IPS DF 4.7 (cell line): ENCODE measurements around the gene DAPK2.

Experiments used
- DNase-seq: peaks from one replicate; pipeline ENCODE4 v3.0.0-alpha.2; 2013; ENCODE audit warnings: low spot score; ENCODE audit errors: extremely low read depth

The DAPK2 gene

DNA sequence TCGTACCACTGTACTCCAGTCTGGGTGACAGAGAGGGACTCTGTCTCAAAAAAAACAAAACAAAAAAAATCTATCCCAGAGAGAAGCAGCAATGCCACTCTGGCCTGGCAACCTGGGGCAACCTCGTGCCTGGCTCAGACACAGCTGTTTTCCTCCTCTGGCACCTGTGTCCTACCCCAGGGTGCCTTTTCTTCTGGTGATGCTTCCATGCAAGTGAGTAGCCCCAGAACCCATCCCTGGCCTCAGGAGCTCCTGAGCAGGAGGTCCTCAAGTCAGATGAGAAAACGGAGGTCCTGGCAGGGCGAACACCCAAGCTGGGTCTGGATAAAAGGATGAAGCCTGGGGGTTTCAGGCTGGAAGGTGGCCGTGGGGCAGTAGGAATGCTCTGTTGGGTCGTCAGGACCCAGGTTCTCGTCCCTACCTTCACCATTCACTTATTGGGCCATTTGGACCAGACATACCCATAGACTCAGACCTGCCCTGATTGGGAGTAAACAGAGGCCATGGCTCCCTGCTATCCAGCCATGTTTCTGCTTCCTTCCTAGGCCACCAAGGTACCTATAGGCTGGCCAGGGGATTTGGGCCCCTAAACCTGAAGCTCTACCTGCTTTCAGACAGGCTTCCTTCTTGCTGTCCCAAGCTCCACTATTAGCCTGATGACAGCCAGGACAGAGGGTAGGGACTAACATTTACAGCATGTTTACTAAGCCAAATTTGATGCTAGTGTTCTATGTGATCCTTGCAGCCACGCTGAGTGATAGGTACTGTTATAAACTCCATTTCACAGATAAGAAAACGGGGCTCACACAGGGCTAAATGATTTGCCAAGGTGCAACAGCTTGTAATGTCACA lies 102.2 kb downstream of the DAPK2 start:
- DNase-seq = no peak

DNA sequence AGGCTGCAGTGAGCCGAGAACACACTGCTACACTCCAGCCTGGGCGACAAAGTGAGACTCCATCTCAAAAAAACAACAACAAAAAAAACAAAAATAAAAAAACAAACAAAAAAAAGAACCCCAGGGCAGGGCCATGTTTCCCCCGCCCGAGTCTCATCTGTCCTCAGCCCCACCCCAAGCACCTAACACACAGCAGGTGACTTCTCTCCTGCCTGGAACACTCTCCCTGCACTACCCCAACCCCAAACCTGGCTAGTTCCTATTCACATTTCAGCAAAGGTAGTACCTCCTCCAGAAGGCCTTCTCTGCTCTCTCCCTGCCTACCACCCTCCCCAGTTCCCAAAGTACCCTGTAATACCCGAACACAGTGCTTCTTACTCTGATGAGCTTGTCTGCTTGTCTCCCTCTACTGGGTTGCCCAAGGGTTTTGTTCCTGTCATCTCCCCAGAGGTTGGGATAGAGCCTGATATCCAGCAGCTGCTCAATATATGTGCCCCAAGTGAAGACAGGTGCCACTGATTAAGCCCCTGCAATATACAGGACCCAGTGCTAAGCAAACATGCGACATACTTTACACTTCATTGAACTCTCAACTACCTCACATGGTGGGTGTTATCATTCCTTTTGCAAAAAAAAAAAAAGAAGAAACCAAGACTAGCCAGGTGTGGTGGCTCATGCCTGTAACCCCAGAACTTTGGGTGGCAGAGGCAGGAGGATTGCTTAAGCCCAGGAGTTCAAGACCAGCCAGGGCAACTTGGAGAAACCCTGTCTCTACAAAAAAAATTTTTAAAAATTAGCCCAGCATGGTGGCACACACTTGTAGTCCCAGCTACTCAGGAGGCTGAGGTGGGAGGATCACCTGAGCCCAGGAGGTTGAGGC lies 103.6 kb downstream of the DAPK2 start:
- DNase-seq = no peak

GRCh38 chr15:63941698-63942465 lies 104.4 kb downstream of the DAPK2 start:
- DNase-seq = no peak

DNA sequence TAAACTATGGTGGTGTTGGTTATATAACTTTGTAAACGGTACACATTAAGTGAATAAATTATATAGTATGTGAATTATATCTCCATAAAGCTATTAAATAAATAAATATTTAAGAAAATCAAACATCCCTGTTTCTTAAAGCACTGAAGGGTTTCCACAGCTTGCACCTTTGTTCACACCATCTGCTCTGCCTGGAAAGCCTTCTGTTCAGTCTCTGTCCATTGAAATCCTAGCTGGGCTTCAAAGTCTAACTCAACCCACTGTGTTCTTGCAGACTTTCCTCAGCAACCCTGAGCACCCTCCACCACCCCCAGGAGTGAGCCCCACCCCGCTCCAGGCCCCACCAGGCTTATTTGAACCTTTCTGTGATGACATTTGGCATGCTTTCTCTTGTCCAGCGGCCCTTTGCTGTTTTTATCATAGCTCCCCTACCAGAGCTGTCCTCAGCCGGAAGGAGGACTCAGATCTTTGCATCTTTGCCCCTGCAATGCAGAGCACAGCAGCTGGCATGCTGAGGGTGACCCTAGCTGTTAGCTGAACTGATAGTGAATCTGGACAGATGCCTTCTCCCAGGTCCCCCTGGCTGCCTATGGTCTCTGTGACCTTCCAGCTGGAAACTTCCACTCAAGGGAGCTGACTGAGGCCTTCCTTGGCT lies 105.2 kb downstream of the DAPK2 start:
- no peak for DNase-seq

- no peak for DNase-seq
Measured at GRCh38 chr15:63939531-63940130, 106.7 kb downstream of the DAPK2 start.

DNA sequence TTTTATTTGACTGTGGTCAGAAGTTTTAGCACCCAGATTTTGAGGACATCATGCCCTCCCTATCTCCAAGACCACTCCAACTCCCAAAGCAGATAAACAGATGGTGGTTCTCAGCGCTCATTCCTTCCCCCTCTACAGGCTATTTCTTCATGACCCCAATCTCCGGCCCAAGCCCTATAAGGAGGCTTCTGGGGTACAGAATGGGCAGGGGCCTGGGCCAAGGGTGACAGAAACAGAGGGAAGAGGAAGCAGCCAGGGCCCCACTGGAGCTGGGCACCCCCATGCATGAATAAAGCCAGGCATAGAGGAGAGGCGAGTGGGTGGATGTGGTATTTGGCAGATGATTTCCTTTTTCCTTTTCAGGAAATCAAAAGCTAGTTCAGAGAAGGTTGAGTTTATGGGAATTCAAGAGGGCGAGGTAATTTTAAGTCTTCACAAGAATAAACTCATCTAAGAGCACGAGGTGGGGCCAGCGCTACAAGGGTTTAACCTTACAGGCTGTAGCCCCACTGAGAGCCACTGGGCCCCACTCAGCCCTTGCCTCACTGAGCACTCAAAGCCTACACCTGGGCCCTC lies 107.7 kb downstream of the DAPK2 start:
- no peak for DNase-seq

GRCh38 chr15:63933522-63933921 lies 112.8 kb downstream of the DAPK2 start:
- DNase-seq = no peak

- DNase-seq = no peak
Measured at GRCh38 chr15:63931556-63931955, 114.7 kb downstream of the DAPK2 start.

GRCh38 chr15:63930034-63930433 lies 116.3 kb downstream of the DAPK2 start:
- DNase-seq = no peak

GRCh38 chr15:63928185-63928842 lies 118.0 kb downstream of the DAPK2 start:
- no peak for DNase-seq

GRCh38 chr15:63923993-63924950 lies 122.0 kb downstream of the DAPK2 start:
- no peak for DNase-seq

GRCh38 chr15:63922916-63923315 lies 123.4 kb downstream of the DAPK2 start:
- no peak for DNase-seq

- no peak for DNase-seq
Measured at GRCh38 chr15:63922261-63922904, 123.9 kb downstream of the DAPK2 start.

- DNase-seq = no peak
Measured at GRCh38 chr15:63920504-63921175, 125.6 kb downstream of the DAPK2 start.

DNA sequence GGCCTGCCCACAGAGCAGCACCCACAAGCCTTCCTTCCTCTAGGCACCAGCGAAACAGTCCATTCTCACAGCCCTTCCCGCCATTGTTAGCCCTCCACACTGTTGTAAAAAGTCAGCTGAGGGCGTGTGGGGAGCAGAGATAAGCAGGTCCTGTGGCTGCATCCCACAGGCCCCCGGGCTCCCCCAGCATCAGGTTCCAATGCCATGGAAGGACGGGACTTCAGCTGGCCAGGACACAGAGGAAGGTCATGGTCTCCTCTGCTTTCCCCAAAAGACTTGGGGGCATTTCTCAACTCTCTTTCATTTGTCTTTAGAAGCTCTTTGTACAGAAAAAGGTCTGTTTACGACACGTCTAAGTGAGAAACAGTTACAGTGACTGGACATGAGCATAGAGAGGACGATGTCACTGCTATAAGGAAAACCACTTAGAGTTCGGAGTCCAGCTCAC lies 127.4 kb downstream of the DAPK2 start:
- DNase-seq = no peak

DNA sequence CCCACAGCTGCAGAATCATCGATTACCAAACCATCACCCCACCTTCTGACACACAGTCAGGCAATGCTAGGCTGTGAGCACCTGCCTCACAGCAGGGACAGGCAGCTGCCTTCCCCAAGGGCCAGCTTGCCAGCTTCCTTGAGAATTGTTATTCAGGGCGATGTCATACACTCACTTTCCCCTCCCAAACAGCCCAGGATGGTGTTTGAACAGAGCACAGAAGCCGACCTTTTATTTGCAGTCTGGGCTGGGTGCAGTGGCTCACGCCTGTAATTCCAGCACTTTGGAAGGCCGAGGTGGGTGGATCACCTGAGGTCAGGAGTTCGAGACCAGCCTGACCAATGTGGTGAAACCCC lies 128.0 kb downstream of the DAPK2 start:
- no peak for DNase-seq

DNA sequence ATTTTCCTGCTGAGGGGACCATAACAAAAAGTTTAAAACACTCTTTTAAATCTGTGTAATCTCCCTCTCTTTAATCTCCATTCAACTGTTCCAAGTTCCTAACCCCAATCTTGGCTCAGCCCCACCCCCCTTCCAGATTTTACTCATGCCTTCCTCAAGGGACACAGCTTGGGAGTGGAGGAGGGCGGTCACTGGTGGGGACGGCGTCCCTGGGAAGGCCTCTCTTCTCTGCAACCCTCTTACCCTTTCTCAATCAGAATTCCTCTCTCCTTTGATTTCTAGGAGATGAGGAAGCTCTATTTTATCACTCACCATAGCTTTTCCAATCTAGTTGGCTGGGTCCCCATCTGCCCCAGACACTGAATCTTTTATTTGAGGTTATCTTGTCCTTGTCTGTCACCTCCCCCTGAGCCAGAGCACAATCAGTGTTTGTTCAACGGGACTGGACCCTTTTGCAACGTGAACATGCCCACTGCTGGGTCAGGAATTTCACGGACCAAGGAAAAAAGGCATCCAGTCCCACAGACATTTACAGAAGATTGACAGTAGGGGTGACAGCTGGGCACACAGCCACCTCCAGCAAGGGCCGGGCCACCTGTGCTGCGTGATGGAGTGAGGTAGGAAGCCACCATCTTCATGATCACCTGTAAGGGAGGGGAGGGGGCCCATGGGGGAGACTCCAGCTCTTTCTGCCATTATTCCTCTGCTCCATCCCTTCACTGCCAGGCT lies 128.5 kb downstream of the DAPK2 start:
- no peak for DNase-seq
